Activated CD8-positive, alpha-beta T cell treated with anti-CD3 and anti-CD28 coated beads for 36 hours (primary cell): ENCODE measurements around the gene KRTAP5-2. TPM values are rescaled to one million over a fixed set of nuclear protein-coding genes. Genes with fewer than 3 reads are reported as not detected.
A peak's percentile ranks its signal among the peaks of the same experiment; 100 is the strongest.
"Not testable (repeated sequence)": the region's sequence is repeated elsewhere in the genome, so short reads cannot be mapped to it uniquely, and the experiment has no call there.

ENCODE experiments used
- ATAC-seq: fragments of 200-7000 bp; cut with Tn5 transposase; one replicate; pipeline ENCODE4 v1.10.0; 2021; ENCODE audit warnings: mild to moderate bottlenecking, moderate library complexity
- CTCF ChIA-PET: fragments of 350-600 bp; sonication (Branson Sonifier 250); formaldehyde crosslinking; loops from one replicate; lab custom pipeline; 2021; ENCODE audit warnings: antibody characterized with exemption; lab: Charles Lee
- POLR2A ChIA-PET: fragments of 350-600 bp; sonication (Branson Sonifier 250); formaldehyde crosslinking; loops from one replicate; lab custom pipeline; 2021; ENCODE audit warnings: antibody characterized with exemption; lab: Charles Lee
- DNase-seq: peaks from one replicate; pipeline ENCODE4 v3.0.0-alpha.2; 2020
- H3K27ac Mint-ChIP-seq: one replicate; pipeline ENCODE4 v1.8.0; 2021; ENCODE audit warnings: mild to moderate bottlenecking, mixed read lengths
- H3K27me3 Mint-ChIP-seq: one replicate; pipeline ENCODE4 v1.8.0; 2021; ENCODE audit warnings: mixed read lengths
- H3K36me3 Mint-ChIP-seq: one replicate; pipeline ENCODE4 v1.8.0; 2021; ENCODE audit warnings: low read depth, mixed read lengths
- H3K4me1 Mint-ChIP-seq: one replicate; pipeline ENCODE4 v1.8.0; 2021; ENCODE audit warnings: low read depth, mixed read lengths
- H3K4me3 Mint-ChIP-seq: one replicate; pipeline ENCODE4 v1.8.0; 2021; ENCODE audit warnings: mild to moderate bottlenecking, moderate library complexity, mixed read lengths
- H3K9me3 Mint-ChIP-seq: one replicate; pipeline ENCODE4 v1.8.0; 2021; ENCODE audit warnings: mixed read lengths
- CTCF ChIP-seq: fragments of 200-600 bp; IDR thresholded peaks from one replicate; pipeline ENCODE4 v1.8.0; 2022; ENCODE audit warnings: antibody characterized with exemption, mild to moderate bottlenecking
- intact Hi-C: fragments of 100-400 bp; cut with micrococcal nuclease; formaldehyde crosslinking; loops from one replicate; pipeline ENCODE4 v1.10.0; 2022
- total RNA-seq, 2 experiments: library from RNA; stranded (reverse); gene quantifications; one replicate each; pipeline ENCODE4 v1.2.3, GENCODE V29; 2021

Gene KRTAP5-2
- total RNA-seq, 2 experiments from 2014 or later = not detected

GRCh38 chr11:1592628-1593027 is 5.5 kb downstream of the KRTAP5-2 start:
- Mint-ChIP-seq H3K27ac (no peak overlapping the region), H3K4me3 (no peak overlapping the region), H3K27me3 (peaks cover 25% of the 10 kb centered on the region), H3K36me3 (peaks cover 6% of the 10 kb centered on the region), H3K4me1 (peaks cover 11% of the 10 kb centered on the region), H3K9me3 (peaks cover 5% of the 10 kb centered on the region)
- ChIA-PET POLR2A (no interaction called here), CTCF (interaction anchor here (5.3 kb wide), 1 partner anchor 18 kb away, joined by 46 read pairs; no protein-coding TSS in a partner anchor)
- no peak for DNase-seq
- intact Hi-C loops = no loop called here
- no peak for ATAC-seq
- TF ChIP-seq CTCF = no peak

- no peak overlapping the region for H3K27ac Mint-ChIP-seq
- H3K4me1 Mint-ChIP-seq = peaks cover 14% of the 10 kb centered on the region
- CTCF ChIA-PET = interaction anchor here (1.4 to 4.3 kb wide), 3 partner anchors 11 to 43 kb away, joined by 3 to 42 read pairs (median 11); no protein-coding TSS in a partner anchor
- peaks cover 11% of the 10 kb centered on the region for H3K27me3 Mint-ChIP-seq
- POLR2A ChIA-PET = no interaction called here
- TF ChIP-seq CTCF = no peak
- no peak overlapping the region for H3K4me3 Mint-ChIP-seq
- intact Hi-C loops = no loop called here
- DNase-seq = no peak
- H3K9me3 Mint-ChIP-seq = peaks cover 5% of the 10 kb centered on the region
- no peak for ATAC-seq
- peaks cover 6% of the 10 kb centered on the region for H3K36me3 Mint-ChIP-seq
These were observed 8.1 kb downstream of the KRTAP5-2 start for GRCh38 chr11:1589996-1590395.

- ChIA-PET CTCF (interaction anchor here (1.4 to 4.3 kb wide), 4 partner anchors 11 to 51 kb away, joined by 3 to 42 read pairs (median 8); no protein-coding TSS in a partner anchor), POLR2A (interaction anchor here (1.1 kb wide), 1 partner anchor 11 kb away, joined by 4 read pairs; no protein-coding TSS in a partner anchor)
- Mint-ChIP-seq H3K27ac (peak overlapping the region; percentile 87), H3K4me1 (peaks cover 15% of the 10 kb centered on the region), H3K4me3 (peak overlapping the region; percentile 26)
- ATAC-seq = peak; percentile 53
- DNase-seq, H3K36me3 Mint-ChIP-seq, intact Hi-C loops, H3K9me3 Mint-ChIP-seq, H3K27me3 Mint-ChIP-seq: not testable (repeated sequence)
These were observed 8.7 kb downstream of the KRTAP5-2 start for GRCh38 chr11:1589191-1589963.

- POLR2A ChIA-PET = interaction anchor here (0.9 kb wide), 1 partner anchor 12 kb away, joined by 3 read pairs; no protein-coding TSS in a partner anchor
- ATAC-seq (no peak), DNase-seq (no peak)
- Mint-ChIP-seq H3K4me3 (no peak overlapping the region), H3K27ac (no peak overlapping the region), H3K36me3 (peaks cover 6% of the 10 kb centered on the region), H3K9me3 (peaks cover 6% of the 10 kb centered on the region), H3K27me3 (peaks cover 10% of the 10 kb centered on the region), H3K4me1 (peaks cover 20% of the 10 kb centered on the region)
- no peak for TF ChIP-seq CTCF
- intact Hi-C loops = no loop called here
- CTCF ChIA-PET = interaction anchor here (0.7 to 0.9 kb wide), 2 partner anchors 9 to 12 kb away, joined by 3 read pairs; no protein-coding TSS in a partner anchor
These were observed 11.4 kb downstream of the KRTAP5-2 start for GRCh38 chr11:1586699-1587098.

GRCh38 chr11:1584661-1585370 is 13.3 kb downstream of the KRTAP5-2 start, which contains the start of gene KRTAP5-1:
Gene KRTAP5-1 (minus strand): TSS chr11:1585283. CDS start chr11:1585249, 34 bp downstream.
- H3K9me3 Mint-ChIP-seq, H3K27ac Mint-ChIP-seq, ATAC-seq, DNase-seq, H3K4me3 Mint-ChIP-seq, H3K36me3 Mint-ChIP-seq, POLR2A ChIA-PET, intact Hi-C loops: not testable (repeated sequence)
- Mint-ChIP-seq H3K27me3 (peaks cover 10% of the 10 kb centered on the region), H3K4me1 (peaks cover 20% of the 10 kb centered on the region)
- CTCF ChIA-PET = interaction anchor here (2.8 kb wide), 1 partner anchor 10 kb away, joined by 7 read pairs; no protein-coding TSS in a partner anchor

GRCh38 chr11:1582909-1583308 is 15.2 kb downstream of the KRTAP5-2 start:
- H3K4me1 Mint-ChIP-seq, H3K27me3 Mint-ChIP-seq, H3K4me3 Mint-ChIP-seq, H3K9me3 Mint-ChIP-seq, H3K36me3 Mint-ChIP-seq, DNase-seq, ATAC-seq, intact Hi-C loops, H3K27ac Mint-ChIP-seq: not testable (repeated sequence)
- POLR2A ChIA-PET = interaction anchor here (1.2 kb wide), 1 partner anchor 8 kb away, joined by 3 read pairs; no protein-coding TSS in a partner anchor
- CTCF ChIA-PET = interaction anchor here (2.0 to 2.8 kb wide), 2 partner anchors 8 to 36 kb away, joined by 7 read pairs; no protein-coding TSS in a partner anchor
